GM19455 (cell line): Measurements from ENCODE around the gene OSBPL5.

Experiments
- ATAC-seq: cut with Tn5 transposase; IDR thresholded peaks from one replicate; pipeline ENCODE4 v1.9.1; 2021; ENCODE audit not compliant: unreplicated experiment

OSBPL5 gene

GRCh38 chr11:3164552-3165151 is 458 bp downstream of the OSBPL5 start:
- no peak for ATAC-seq

- ATAC-seq, result no peak
These were observed 965 bp downstream of the OSBPL5 start for GRCh38 chr11:3164138-3164551.

- ATAC-seq, result no peak
These were observed 1.7 kb downstream of the OSBPL5 start for GRCh38 chr11:3163241-3163981.

- no peak for ATAC-seq
These were observed 2.5 kb downstream of the OSBPL5 start for GRCh38 chr11:3162410-3163240.

- no peak for ATAC-seq
These were observed 3.2 kb downstream of the OSBPL5 start for GRCh38 chr11:3161720-3162409.

- no peak for ATAC-seq
These were observed 3.8 kb downstream of the OSBPL5 start for GRCh38 chr11:3161309-3161708.

- no peak for ATAC-seq
These were observed 4.7 kb downstream of the OSBPL5 start for GRCh38 chr11:3160252-3161031.

GRCh38 chr11:3159296-3160190 is 5.6 kb downstream of the OSBPL5 start:
- ATAC-seq, result no peak

- no peak for ATAC-seq
These were observed 6.3 kb downstream of the OSBPL5 start for GRCh38 chr11:3158821-3159220.

- ATAC-seq, result no peak
These were observed 6.9 kb downstream of the OSBPL5 start for GRCh38 chr11:3158131-3158591.

GRCh38 chr11:3157381-3158130 is 7.6 kb downstream of the OSBPL5 start:
- no peak for ATAC-seq

GRCh38 chr11:3156661-3157311 is 8.3 kb downstream of the OSBPL5 start:
- ATAC-seq, result no peak

GRCh38 chr11:3156282-3156660 is 8.8 kb downstream of the OSBPL5 start:
- ATAC-seq, result no peak

GRCh38 chr11:3155691-3156258 is 9.3 kb downstream of the OSBPL5 start:
- ATAC-seq, result no peak

- no peak for ATAC-seq
These were observed 9.9 kb downstream of the OSBPL5 start for GRCh38 chr11:3155216-3155615.

- ATAC-seq, result no peak
These were observed 11.0 kb downstream of the OSBPL5 start for GRCh38 chr11:3154001-3154599.

GRCh38 chr11:3153291-3153861 is 11.7 kb downstream of the OSBPL5 start:
- no peak for ATAC-seq
